Endothelial cell of umbilical vein (primary cell): ENCODE measurements around the gene PRKCSH. TPM values are rescaled to one million over a fixed set of nuclear protein-coding genes. Genes with fewer than 3 reads are reported as not detected.

Source experiments
- BruUV-seq: library from RNA; stranded (reverse); fragments of 400-500 nt; replicated peaks from 2 replicates; lab custom pipeline; 2021; lab: Mats Ljungman, UMichigan
- CTCF ChIA-PET: fragments of 300-600, 350-600 bp; sonication (Branson Sonifier 250); formaldehyde crosslinking; loops from one replicate; lab custom pipeline; 2021; ENCODE audit warnings: antibody characterized with exemption, inconsistent platforms; lab: Charles Lee
- POLR2A ChIA-PET: fragments of 300-600, 350-600 bp; sonication (Branson Sonifier 250); formaldehyde crosslinking; loops from one replicate; lab custom pipeline; 2021; ENCODE audit warnings: antibody characterized with exemption, inconsistent platforms; lab: Charles Lee
- DNase-seq: peaks from one replicate; pipeline ENCODE4 v3.0.0-alpha.2; 2011; ENCODE audit warnings: low read depth, low spot score
- FAIRE-seq: peaks from 2 replicates; lab custom pipeline; 2011; peaks lifted over from hg19 to GRCh38; lab: Jason Lieb, UNC
- H2AFZ ChIP-seq: 2 replicates; pipeline ENCODE4 v1.6.0; 2012; ENCODE audit warnings: low read depth, low read length, control low read depth, inconsistent platforms
- H3K27ac ChIP-seq: 2 replicates; pipeline ENCODE4 v1.5.1; 2011; ENCODE audit warnings: low read depth, mild to moderate bottlenecking, control low read depth, low read length, moderate library complexity; ENCODE audit not compliant: insufficient read depth
- H3K27me3 ChIP-seq, 2 experiments: 2 replicates each; pipeline versions ENCODE4 v1.6.0 to v1.6.1; 2011; ENCODE audit warnings: low read length in 2 of 2, mixed read lengths in 1 of 2; ENCODE audit not compliant: control insufficient read depth in 2 of 2, insufficient read depth in 2 of 2
- H3K36me3 ChIP-seq, 2 experiments: 2 replicates in 1 of 2; 3 replicates in 1 of 2; pipeline ENCODE4 v1.5.1; 2011; ENCODE audit warnings: low read length in 2 of 2, mild to moderate bottlenecking in 1 of 2, moderate library complexity in 1 of 2; ENCODE audit not compliant: control insufficient read depth in 2 of 2, insufficient read depth in 2 of 2; ENCODE audit errors: extremely low read depth in 1 of 2
- H3K4me1 ChIP-seq: 3 replicates; pipeline ENCODE4 v1.5.1; 2011; ENCODE audit warnings: mild to moderate bottlenecking, low read length; ENCODE audit not compliant: control insufficient read depth, insufficient read depth; ENCODE audit errors: extremely low read depth
- H3K4me2 ChIP-seq: 2 replicates; pipeline ENCODE4 v1.6.1; 2011; ENCODE audit warnings: low read length, control low read depth, mixed read lengths; ENCODE audit not compliant: insufficient read depth
- H3K4me3 ChIP-seq, 3 experiments: fragments of 200-600 bp in 1 of 3; sonication (generic), shearing (Covaris generic) in 1 of 3; replicated peaks in 1 of 3; 2 replicates each; pipeline ENCODE4 v1.5.1; 2011 to 2016; ENCODE audit warnings: control low read depth in 3 of 3, low read length in 3 of 3, mild to moderate bottlenecking in 2 of 3, inconsistent platforms in 1 of 3, low read depth in 1 of 3, moderate library complexity in 1 of 3; ENCODE audit not compliant: insufficient read depth in 1 of 3
- H3K79me2 ChIP-seq: 2 replicates; pipeline ENCODE4 v1.6.0; 2012; ENCODE audit warnings: low read length, inconsistent platforms; ENCODE audit not compliant: control insufficient read depth, insufficient read depth
- H3K9ac ChIP-seq: replicated peaks from 2 replicates; pipeline ENCODE3; 2011; ENCODE audit warnings: low read length, control low read depth; ENCODE audit not compliant: insufficient read depth; ENCODE audit errors: extremely low read depth
- H3K9me1 ChIP-seq: replicated peaks from 3 replicates; pipeline ENCODE4 v1.6.0; 2011; ENCODE audit warnings: mild to moderate bottlenecking, low read length; ENCODE audit not compliant: control insufficient read depth, insufficient read depth; ENCODE audit errors: extremely low read depth
- H3K9me3 ChIP-seq: replicated peaks from 2 replicates; pipeline ENCODE4 v1.5.1; 2012; ENCODE audit warnings: low read length, inconsistent platforms; ENCODE audit not compliant: control insufficient read depth, insufficient read depth
- H4K20me1 ChIP-seq: replicated peaks from 2 replicates; pipeline ENCODE3; 2011; ENCODE audit warnings: mild to moderate bottlenecking, low read length; ENCODE audit not compliant: control insufficient read depth, insufficient read depth; ENCODE audit errors: extremely low read depth
- CTCF ChIP-seq, 2 donors: IDR thresholded peaks; 1 replicate in 1 of 2; 2 replicates in 1 of 2; pipeline ENCODE4 v1.5.1; 2011; ENCODE audit warnings: low read length in 2 of 2, mild to moderate bottlenecking in 2 of 2, moderate library complexity in 2 of 2, control low read depth in 1 of 2, inconsistent platforms in 1 of 2, low read depth in 1 of 2; ENCODE audit not compliant: insufficient read depth in 1 of 2; ENCODE audit errors: extremely low read depth in 1 of 2
- EZH2 ChIP-seq: IDR thresholded peaks from 2 replicates; pipeline ENCODE4 v1.6.1; 2012; ENCODE audit warnings: borderline replicate concordance, low read depth, mild to moderate bottlenecking, moderate library complexity, low read length, inconsistent platforms; ENCODE audit not compliant: severe bottlenecking
- MAX ChIP-seq: IDR thresholded peaks from 2 replicates; pipeline ENCODE4 v1.6.1; 2011; ENCODE audit not compliant: insufficient read depth, insufficient read length
- MYC ChIP-seq: IDR thresholded peaks from one replicate; pipeline ENCODE4 v1.6.1; 2011; ENCODE audit warnings: mild to moderate bottlenecking, low read depth, low read length
- POLR2A ChIP-seq: IDR thresholded peaks from 2 replicates; pipeline ENCODE4 v1.6.1; 2012; ENCODE audit warnings: low read depth, mild to moderate bottlenecking, control low read depth, low read length
- dilution Hi-C: fragments of 300-500 bp; cut with MboI; formaldehyde crosslinking; loops from one replicate; pipeline ENCODE4 v1.15.0; 2019; ENCODE audit warnings: low sequenced_read_pairs; ENCODE audit not compliant: extremely low pct_ligation_motif_present
- intact Hi-C: fragments of 100-400 bp; cut with micrococcal nuclease; formaldehyde crosslinking; loops from one replicate; pipeline ENCODE4 v1.10.0; 2022
- polyA plus RNA-seq, 4 experiments: library from polyadenylated mRNA; depleted of rRNA in 3 of 4; stranded (reverse) in 3 of 4; unstranded in 1 of 4; fragments of >200 nt; gene quantifications; 2 replicates each; pipeline versions ENCODE4 v1.2.1 to v1.2.3, GENCODE V29; 2011 to 2012; ENCODE audit warnings: missing spikeins in 1 of 4
- total RNA-seq: library from RNA; stranded (reverse); gene quantifications from 2 replicates; pipeline ENCODE4 v1.2.3, GENCODE V29; 2021

The PRKCSH gene
- total and polyA plus RNA-seq, 2 donors (not counting 3 experiments of a cell fraction or from before 2014, with no cell fraction given), result 215 to 425 TPM

- ChIA-PET CTCF (no interaction called here), POLR2A (no interaction called here)
- no peak overlapping the region for H2AFZ ChIP-seq
- H3K27ac ChIP-seq, result no peak overlapping the region
- H3K9me1 ChIP-seq, result no peaks in the 10 kb centered on the region
- TF ChIP-seq CTCF (IDR thresholded peaks at IDR 0.05; ENCODE audit: extremely low read depth in 1 of 2, insufficient read depth in 1 of 2, low read depth in 1 of 2, low read length in 2 of 2) (no peak), MAX (no peak), MYC (no peak), POLR2A (no peak), EZH2 (no peak)
- intact Hi-C loops, result no loop called here
- no peaks in the 10 kb centered on the region for H4K20me1 ChIP-seq
- H3K4me3 ChIP-seq, result no peak overlapping the region
- no TSS peak for BruUV-seq
- H3K4me2 ChIP-seq, result no peak overlapping the region
- dilution Hi-C loops, result no loop called here
- H3K79me2 ChIP-seq, result no peaks in the 10 kb centered on the region
- FAIRE-seq, result peak; percentile 62
- no peak for DNase-seq
- no peaks in the 10 kb centered on the region for H3K4me1 ChIP-seq
- no peaks in the 10 kb centered on the region for H3K36me3 ChIP-seq
- H3K27me3 ChIP-seq, result no peaks in the 10 kb centered on the region
- H3K9me3 ChIP-seq, result no peaks in the 10 kb centered on the region
- no peak overlapping the region for H3K9ac ChIP-seq
Observed at GRCh38 chr19:11464333-11465265, 29.2 kb downstream of the PRKCSH start.
